Activated CD4-positive, alpha-beta memory T cell treated with anti-CD3 and anti-CD28 coated beads for 36 hours (primary cell): ENCODE results near the gene DCLK1. TPM values are rescaled to one million over a fixed set of nuclear protein-coding genes. Genes with fewer than 3 reads are reported as not detected.

Experiments used
- total RNA-seq, 2 experiments: library from RNA; stranded (reverse); gene quantifications; one replicate each; pipeline ENCODE4 v1.2.3, GENCODE V29; 2021

DCLK1 gene
- total RNA-seq, 2 experiments from 2014 or later, result not detected

Other genes with a start within 250 kb of the DCLK1 start
- not detected for gene SOHLH2, start 83.2 kb upstream of the DCLK1 start, total RNA-seq
- 1 to 10 TPM in 1 of 2 experiments, under 1 TPM in 1; 0.69 to 1.1 TPM for gene CCDC169, start 166.4 kb upstream of the DCLK1 start, total RNA-seq
- 10 to 100 TPM; 22.4 to 22.5 TPM for gene SPART, start 215.0 kb upstream of the DCLK1 start, total RNA-seq